Colonic mucosa (tissue), 4 donors: ENCODE results near the gene KMO. TPM values are rescaled to one million over a fixed set of nuclear protein-coding genes. Genes with fewer than 3 reads are reported as not detected.

Source experiments
- DNase-seq: peaks from one replicate; pipeline ENCODE4 v3.0.0-alpha.2; 2020
- H3K27ac ChIP-seq: fragments of 200-600 bp; one replicate; pipeline ENCODE4 v1.8.0; 2021
- H3K27me3 ChIP-seq: fragments of 200-600 bp; one replicate; pipeline ENCODE4 v1.8.0; 2021
- H3K36me3 ChIP-seq: fragments of 200-600 bp; one replicate; pipeline ENCODE4 v1.8.0; 2021
- H3K4me1 ChIP-seq: fragments of 200-600 bp; one replicate; pipeline ENCODE4 v1.8.0; 2021; ENCODE audit warnings: mild to moderate bottlenecking
- H3K4me3 ChIP-seq: fragments of 200-600 bp; one replicate; pipeline ENCODE4 v1.8.0; 2021
- H3K9ac ChIP-seq, 2 donors: one replicate each; pipeline ENCODE4 v1.7.0; 2013; ENCODE audit warnings: control low read depth in 2 of 2, low read depth in 2 of 2, low read length in 2 of 2
- H3K9me3 ChIP-seq: fragments of 200-600 bp; one replicate; pipeline ENCODE4 v1.8.0; 2021
- intact Hi-C: fragments of 100-400 bp; cut with DNase I; formaldehyde crosslinking; loops from one replicate; pipeline ENCODE4 v1.14.1; 2022
- total RNA-seq, 2 donors: library from RNA; stranded (reverse); fragmentation: NEBNext Ultra II Directional in 1 of 2; extraction: Animal tissue kit (Norgen Biotek cat#: 25700) in 1 of 2; gene quantifications; one replicate each; pipeline ENCODE4 v1.2.1, GENCODE V29; 2021
- TF ChIP-seq, protein P1 (sequence below): fragments of 200-600 bp; IDR thresholded peaks from one replicate; pipeline ENCODE4 v1.8.0; 2022; ENCODE audit warnings: antibody characterized with exemption, mild to moderate bottlenecking
- donor health status: healthy.
- donor health status: DM: no; HTN: no; CAD: no.
- donor health status: DM: no; HTN: no; CAD: no.

Gene KMO
- total RNA-seq, 2 donors from 2014 or later, result 0.80 TPM; not detected in 1

DNA sequence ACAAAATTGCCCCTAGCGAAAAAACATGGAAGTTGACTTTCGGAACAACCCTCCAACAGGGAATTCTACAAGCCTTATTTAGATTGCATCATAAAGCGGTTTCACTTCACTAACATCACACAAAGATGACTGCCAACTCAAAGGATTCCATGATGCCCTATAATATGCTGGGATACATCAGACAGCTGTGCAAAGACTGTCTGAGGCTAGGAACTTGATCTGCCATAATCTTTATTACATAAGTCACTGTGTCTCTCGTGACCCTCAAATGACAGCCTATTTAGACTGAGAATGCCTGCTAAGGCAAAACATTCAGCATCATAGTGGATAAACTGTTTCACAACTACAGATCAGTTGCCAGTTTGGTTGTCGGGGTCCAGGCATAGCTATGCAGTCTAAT, 36.4 kb upstream of the KMO start:
- H3K27me3 ChIP-seq, result no peaks in the 10 kb centered on the region
- no peaks in the 10 kb centered on the region for H3K9me3 ChIP-seq
- no peak overlapping the region for H3K27ac ChIP-seq
- no peaks in the 10 kb centered on the region for H3K36me3 ChIP-seq
- no peak overlapping the region for H3K4me3 ChIP-seq
- TF ChIP-seq, protein P1, sequence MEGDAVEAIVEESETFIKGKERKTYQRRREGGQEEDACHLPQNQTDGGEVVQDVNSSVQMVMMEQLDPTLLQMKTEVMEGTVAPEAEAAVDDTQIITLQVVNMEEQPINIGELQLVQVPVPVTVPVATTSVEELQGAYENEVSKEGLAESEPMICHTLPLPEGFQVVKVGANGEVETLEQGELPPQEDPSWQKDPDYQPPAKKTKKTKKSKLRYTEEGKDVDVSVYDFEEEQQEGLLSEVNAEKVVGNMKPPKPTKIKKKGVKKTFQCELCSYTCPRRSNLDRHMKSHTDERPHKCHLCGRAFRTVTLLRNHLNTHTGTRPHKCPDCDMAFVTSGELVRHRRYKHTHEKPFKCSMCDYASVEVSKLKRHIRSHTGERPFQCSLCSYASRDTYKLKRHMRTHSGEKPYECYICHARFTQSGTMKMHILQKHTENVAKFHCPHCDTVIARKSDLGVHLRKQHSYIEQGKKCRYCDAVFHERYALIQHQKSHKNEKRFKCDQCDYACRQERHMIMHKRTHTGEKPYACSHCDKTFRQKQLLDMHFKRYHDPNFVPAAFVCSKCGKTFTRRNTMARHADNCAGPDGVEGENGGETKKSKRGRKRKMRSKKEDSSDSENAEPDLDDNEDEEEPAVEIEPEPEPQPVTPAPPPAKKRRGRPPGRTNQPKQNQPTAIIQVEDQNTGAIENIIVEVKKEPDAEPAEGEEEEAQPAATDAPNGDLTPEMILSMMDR, result no peak
- DNase-seq, result no peak
- intact Hi-C loops, result loop anchor here (5.0 to 10.0 kb wide), 2 partner anchors 611 to 763 kb away; no protein-coding TSS in a partner anchor
- H3K4me1 ChIP-seq, result no peaks in the 10 kb centered on the region
- no peak overlapping the region for H3K9ac ChIP-seq

DNA sequence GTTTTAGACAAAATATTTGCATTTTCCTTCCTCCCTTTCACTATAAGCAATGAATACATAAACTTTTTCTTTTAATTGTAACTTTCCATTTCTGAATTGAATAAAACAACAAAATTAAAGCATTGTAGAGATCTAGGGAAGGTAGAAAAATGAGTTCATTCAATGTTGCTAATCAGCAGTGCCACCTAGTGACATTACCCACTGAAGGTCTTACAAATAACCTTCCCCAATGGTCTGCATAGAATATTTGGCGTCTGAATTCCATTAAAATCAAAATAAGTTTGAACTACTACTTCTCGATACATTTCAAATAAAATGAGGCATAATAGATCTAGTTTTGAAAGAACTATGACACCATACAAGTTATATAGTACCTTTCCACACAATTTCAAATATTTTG, 32.3 kb upstream of the KMO start:
- no peak for DNase-seq
- TF ChIP-seq, protein P1, result no peak
- Histone ChIP-seq H3K9ac (no peak overlapping the region), H3K4me1 (no peaks in the 10 kb centered on the region), H3K9me3 (no peaks in the 10 kb centered on the region), H3K27ac (no peak overlapping the region), H3K4me3 (no peak overlapping the region), H3K27me3 (no peaks in the 10 kb centered on the region), H3K36me3 (no peaks in the 10 kb centered on the region)
- intact Hi-C loops, result loop anchor here (5.0 to 10.0 kb wide), 2 partner anchors 615 to 768 kb away; no protein-coding TSS in a partner anchor

DNA sequence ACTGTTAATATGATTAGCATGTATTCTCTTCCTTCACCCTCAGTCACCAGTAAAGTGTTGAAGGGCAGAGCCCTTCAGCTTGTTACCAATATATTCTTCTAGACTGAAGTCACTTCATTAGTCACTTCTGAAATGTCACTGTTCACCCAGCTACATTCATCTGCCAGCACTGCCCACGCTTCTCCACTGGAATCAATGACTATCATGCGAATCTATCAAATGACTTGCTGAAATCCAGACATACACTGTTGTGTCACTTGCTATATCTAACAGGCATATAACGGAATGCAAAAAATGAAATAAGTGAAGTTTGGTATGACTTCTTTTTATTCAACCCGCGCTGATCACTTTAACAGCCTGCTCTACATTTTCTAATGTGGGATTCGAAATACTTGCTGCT, 28.7 kb upstream of the KMO start:
- DNase-seq, result no peak
- Histone ChIP-seq H3K27me3 (no peaks in the 10 kb centered on the region), H3K27ac (no peak overlapping the region), H3K4me3 (no peak overlapping the region), H3K9me3 (no peaks in the 10 kb centered on the region), H3K36me3 (peaks cover 4% of the 10 kb centered on the region), H3K4me1 (no peaks in the 10 kb centered on the region), H3K9ac (no peak overlapping the region)
- intact Hi-C loops, result no loop called here
- TF ChIP-seq, protein P1, result no peak

DNA sequence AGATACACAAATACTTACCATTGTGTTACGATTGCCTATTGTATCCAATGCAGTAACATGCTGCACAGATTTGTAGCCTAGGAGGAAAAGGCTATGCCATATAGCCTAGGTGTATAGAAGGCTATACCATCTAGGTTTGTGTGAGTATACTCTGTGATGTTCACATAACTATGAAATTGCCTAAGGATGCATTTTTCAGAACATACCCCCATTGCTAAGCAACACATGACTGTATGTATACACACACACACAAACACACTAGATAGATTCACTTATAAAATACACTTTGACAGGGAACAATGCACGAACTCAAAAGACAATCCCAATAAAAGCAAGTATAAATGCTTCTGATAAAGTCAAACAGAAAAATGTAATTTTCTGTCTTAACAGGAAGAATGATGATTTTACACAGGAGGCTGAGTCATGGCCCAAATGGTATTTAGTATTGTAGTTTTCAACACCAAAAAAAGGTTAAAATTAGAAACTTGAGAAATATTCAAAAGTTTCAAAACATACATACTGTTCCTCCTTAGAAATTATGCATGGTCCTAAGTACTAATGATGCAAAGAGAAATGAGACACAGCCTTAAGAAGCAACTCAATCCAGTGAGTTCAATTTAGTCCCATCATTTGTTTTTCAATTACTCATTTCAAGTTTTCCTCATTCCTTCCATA, 24.9 kb upstream of the KMO start:
- H3K27me3 ChIP-seq, result no peaks in the 10 kb centered on the region
- H3K4me1 ChIP-seq, result no peaks in the 10 kb centered on the region
- intact Hi-C loops, result no loop called here
- no peak overlapping the region for H3K27ac ChIP-seq
- H3K9ac ChIP-seq, result no peak overlapping the region
- H3K4me3 ChIP-seq, result no peak overlapping the region
- H3K36me3 ChIP-seq, result peaks cover 5% of the 10 kb centered on the region
- no peaks in the 10 kb centered on the region for H3K9me3 ChIP-seq
- TF ChIP-seq, protein P1, result no peak
- no peak for DNase-seq

DNA sequence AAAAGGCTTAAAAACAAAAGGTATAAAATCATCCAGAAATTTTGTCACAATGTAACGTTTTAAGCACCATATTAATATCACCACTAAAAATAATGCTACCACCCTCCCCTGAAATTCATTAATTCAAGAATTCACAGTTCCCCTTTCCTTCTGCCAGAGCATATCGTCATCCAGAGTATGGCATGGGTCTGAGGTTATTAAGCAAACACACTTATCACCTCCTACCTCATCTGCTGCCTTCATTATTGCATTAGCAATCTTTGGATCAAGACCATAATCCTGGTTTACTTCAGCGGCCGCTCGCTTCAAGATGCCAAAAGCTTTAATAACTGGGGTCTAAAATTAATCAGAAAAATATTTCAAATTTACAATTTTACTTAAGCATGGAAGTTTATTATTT, 18.8 kb upstream of the KMO start:
- H3K27ac ChIP-seq, result no peak overlapping the region
- intact Hi-C loops, result no loop called here
- no peak overlapping the region for H3K9ac ChIP-seq
- H3K27me3 ChIP-seq, result no peaks in the 10 kb centered on the region
- H3K4me3 ChIP-seq, result no peak overlapping the region
- H3K36me3 ChIP-seq, result peaks cover 2% of the 10 kb centered on the region
- TF ChIP-seq, protein P1, result no peak
- H3K9me3 ChIP-seq, result no peaks in the 10 kb centered on the region
- no peaks in the 10 kb centered on the region for H3K4me1 ChIP-seq
- no peak for DNase-seq
